GM21447 (cell line): ENCODE measurements around the gene MTRFR.
"Not testable (repeated sequence)": the region's sequence is repeated elsewhere in the genome, so short reads cannot be mapped to it uniquely, and the experiment has no call there.

Experiments
- ATAC-seq: cut with Tn5 transposase; IDR thresholded peaks from one replicate; pipeline ENCODE4 v1.9.1; 2021; ENCODE audit not compliant: unreplicated experiment

MTRFR gene

GRCh38 chr12:123232807-123233504 is at the start of gene MTRFR, which contains the start of gene MPHOSPH9:
Gene MTRFR (plus strand): TSS chr12:123233436. CDS start chr12:123253675, 20,239 bp downstream.
Gene MPHOSPH9 (minus strand): TSS chr12:123233141. CDS start chr12:123230364, 2,777 bp downstream.
- ATAC-seq: peak; percentile 74

- ATAC-seq: no peak
Observed at GRCh38 chr12:123187637-123188036, 45.6 kb upstream of the MTRFR start.

GRCh38 chr12:123199936-123200335 is 33.3 kb upstream of the MTRFR start:
- no peak for ATAC-seq

GRCh38 chr12:123200414-123200813 is 32.8 kb upstream of the MTRFR start:
- no peak for ATAC-seq

- ATAC-seq: not testable (repeated sequence)
Observed at GRCh38 chr12:123206794-123207193, 26.4 kb upstream of the MTRFR start.

GRCh38 chr12:123207815-123208214 is 25.4 kb upstream of the MTRFR start:
- ATAC-seq: not testable (repeated sequence)

GRCh38 chr12:123223241-123223668 is 10.0 kb upstream of the MTRFR start:
- ATAC-seq: peak; percentile 85

GRCh38 chr12:123225443-123225842 is 7.8 kb upstream of the MTRFR start:
- ATAC-seq: no peak

- ATAC-seq: no peak
Observed at GRCh38 chr12:123227581-123228258, 5.5 kb upstream of the MTRFR start.

GRCh38 chr12:123229051-123229450 is 4.2 kb upstream of the MTRFR start:
- no peak for ATAC-seq

GRCh38 chr12:123231931-123232330 is 1.3 kb upstream of the MTRFR start:
- ATAC-seq: no peak

GRCh38 chr12:123232472-123232806 is 797 bp upstream of the MTRFR start:
- ATAC-seq: no peak

GRCh38 chr12:123233505-123234308 is 471 bp downstream of the MTRFR start:
- peak; percentile 8 for ATAC-seq

- no peak for ATAC-seq
Observed at GRCh38 chr12:123237646-123238329, 4.6 kb downstream of the MTRFR start.

- ATAC-seq: no peak
Observed at GRCh38 chr12:123238330-123238682, 5.1 kb downstream of the MTRFR start.

GRCh38 chr12:123238961-123239360 is 5.7 kb downstream of the MTRFR start:
- no peak for ATAC-seq

- no peak for ATAC-seq
Observed at GRCh38 chr12:123242116-123242904, 9.1 kb downstream of the MTRFR start.

GRCh38 chr12:123243671-123244262 is 10.5 kb downstream of the MTRFR start:
- no peak for ATAC-seq

GRCh38 chr12:123245678-123246077 is 12.4 kb downstream of the MTRFR start:
- no peak for ATAC-seq

- not testable (repeated sequence) for ATAC-seq
Observed at GRCh38 chr12:123248129-123248528, 14.9 kb downstream of the MTRFR start.
